Endothelial cell of umbilical vein (primary cell): ENCODE measurements around the gene TRAPPC3L. TPM values are rescaled to one million over a fixed set of nuclear protein-coding genes. Genes with fewer than 3 reads are reported as not detected.

ENCODE experiments used
- BruUV-seq: library from RNA; stranded (reverse); fragments of 400-500 nt; replicated peaks from 2 replicates; lab custom pipeline; 2021; lab: Mats Ljungman, UMichigan
- CTCF ChIA-PET: fragments of 300-600, 350-600 bp; sonication (Branson Sonifier 250); formaldehyde crosslinking; loops from one replicate; lab custom pipeline; 2021; ENCODE audit warnings: antibody characterized with exemption, inconsistent platforms; lab: Charles Lee
- POLR2A ChIA-PET: fragments of 300-600, 350-600 bp; sonication (Branson Sonifier 250); formaldehyde crosslinking; loops from one replicate; lab custom pipeline; 2021; ENCODE audit warnings: antibody characterized with exemption, inconsistent platforms; lab: Charles Lee
- DNase-seq: peaks from one replicate; pipeline ENCODE4 v3.0.0-alpha.2; 2011; ENCODE audit warnings: low read depth, low spot score
- FAIRE-seq: peaks from 2 replicates; lab custom pipeline; 2011; peaks lifted over from hg19 to GRCh38; lab: Jason Lieb, UNC
- H2AFZ ChIP-seq: 2 replicates; pipeline ENCODE4 v1.6.0; 2012; ENCODE audit warnings: low read depth, low read length, control low read depth, inconsistent platforms
- H3K27ac ChIP-seq: 2 replicates; pipeline ENCODE4 v1.5.1; 2011; ENCODE audit warnings: low read depth, mild to moderate bottlenecking, control low read depth, low read length, moderate library complexity; ENCODE audit not compliant: insufficient read depth
- H3K27me3 ChIP-seq, 2 experiments: 2 replicates each; pipeline versions ENCODE4 v1.6.0 to v1.6.1; 2011; ENCODE audit warnings: low read length in 2 of 2, mixed read lengths in 1 of 2; ENCODE audit not compliant: control insufficient read depth in 2 of 2, insufficient read depth in 2 of 2
- H3K36me3 ChIP-seq, 2 experiments: 2 replicates in 1 of 2; 3 replicates in 1 of 2; pipeline ENCODE4 v1.5.1; 2011; ENCODE audit warnings: low read length in 2 of 2, mild to moderate bottlenecking in 1 of 2, moderate library complexity in 1 of 2; ENCODE audit not compliant: control insufficient read depth in 2 of 2, insufficient read depth in 2 of 2; ENCODE audit errors: extremely low read depth in 1 of 2
- H3K4me1 ChIP-seq: 3 replicates; pipeline ENCODE4 v1.5.1; 2011; ENCODE audit warnings: mild to moderate bottlenecking, low read length; ENCODE audit not compliant: control insufficient read depth, insufficient read depth; ENCODE audit errors: extremely low read depth
- H3K4me2 ChIP-seq: 2 replicates; pipeline ENCODE4 v1.6.1; 2011; ENCODE audit warnings: low read length, control low read depth, mixed read lengths; ENCODE audit not compliant: insufficient read depth
- H3K4me3 ChIP-seq, 3 experiments: fragments of 200-600 bp in 1 of 3; sonication (generic), shearing (Covaris generic) in 1 of 3; replicated peaks in 1 of 3; 2 replicates each; pipeline ENCODE4 v1.5.1; 2011 to 2016; ENCODE audit warnings: control low read depth in 3 of 3, low read length in 3 of 3, mild to moderate bottlenecking in 2 of 3, inconsistent platforms in 1 of 3, low read depth in 1 of 3, moderate library complexity in 1 of 3; ENCODE audit not compliant: insufficient read depth in 1 of 3
- H3K79me2 ChIP-seq: 2 replicates; pipeline ENCODE4 v1.6.0; 2012; ENCODE audit warnings: low read length, inconsistent platforms; ENCODE audit not compliant: control insufficient read depth, insufficient read depth
- H3K9ac ChIP-seq: replicated peaks from 2 replicates; pipeline ENCODE3; 2011; ENCODE audit warnings: low read length, control low read depth; ENCODE audit not compliant: insufficient read depth; ENCODE audit errors: extremely low read depth
- H3K9me1 ChIP-seq: replicated peaks from 3 replicates; pipeline ENCODE4 v1.6.0; 2011; ENCODE audit warnings: mild to moderate bottlenecking, low read length; ENCODE audit not compliant: control insufficient read depth, insufficient read depth; ENCODE audit errors: extremely low read depth
- H3K9me3 ChIP-seq: replicated peaks from 2 replicates; pipeline ENCODE4 v1.5.1; 2012; ENCODE audit warnings: low read length, inconsistent platforms; ENCODE audit not compliant: control insufficient read depth, insufficient read depth
- H4K20me1 ChIP-seq: replicated peaks from 2 replicates; pipeline ENCODE3; 2011; ENCODE audit warnings: mild to moderate bottlenecking, low read length; ENCODE audit not compliant: control insufficient read depth, insufficient read depth; ENCODE audit errors: extremely low read depth
- CTCF ChIP-seq, 2 donors: IDR thresholded peaks; 1 replicate in 1 of 2; 2 replicates in 1 of 2; pipeline ENCODE4 v1.5.1; 2011; ENCODE audit warnings: low read length in 2 of 2, mild to moderate bottlenecking in 2 of 2, moderate library complexity in 2 of 2, control low read depth in 1 of 2, inconsistent platforms in 1 of 2, low read depth in 1 of 2; ENCODE audit not compliant: insufficient read depth in 1 of 2; ENCODE audit errors: extremely low read depth in 1 of 2
- EZH2 ChIP-seq: IDR thresholded peaks from 2 replicates; pipeline ENCODE4 v1.6.1; 2012; ENCODE audit warnings: borderline replicate concordance, low read depth, mild to moderate bottlenecking, moderate library complexity, low read length, inconsistent platforms; ENCODE audit not compliant: severe bottlenecking
- FOS ChIP-seq: IDR thresholded peaks from 2 replicates; pipeline ENCODE4 v1.6.1; 2011; ENCODE audit warnings: mild to moderate bottlenecking, low read length, moderate library complexity, borderline replicate concordance; ENCODE audit not compliant: insufficient read depth
- GATA2 ChIP-seq: IDR thresholded peaks from 2 replicates; pipeline ENCODE4 v1.7.0; 2011; ENCODE audit warnings: low read depth, mild to moderate bottlenecking, moderate library complexity, mixed read lengths, low read length; ENCODE audit not compliant: insufficient read length, insufficient read depth
- JUN ChIP-seq: IDR thresholded peaks from 2 replicates; pipeline ENCODE4 v1.6.1; 2011; ENCODE audit warnings: borderline replicate concordance, low read depth; ENCODE audit not compliant: insufficient read length, insufficient read depth
- MAX ChIP-seq: IDR thresholded peaks from 2 replicates; pipeline ENCODE4 v1.6.1; 2011; ENCODE audit not compliant: insufficient read depth, insufficient read length
- MYC ChIP-seq: IDR thresholded peaks from one replicate; pipeline ENCODE4 v1.6.1; 2011; ENCODE audit warnings: mild to moderate bottlenecking, low read depth, low read length
- POLR2A ChIP-seq: IDR thresholded peaks from 2 replicates; pipeline ENCODE4 v1.6.1; 2012; ENCODE audit warnings: low read depth, mild to moderate bottlenecking, control low read depth, low read length
- POLR2AphosphoS5 ChIP-seq: IDR thresholded peaks from 2 replicates; pipeline ENCODE4 v1.6.1; 2012; ENCODE audit warnings: low read depth, mild to moderate bottlenecking, control low read depth, low read length, moderate library complexity; ENCODE audit not compliant: insufficient read depth
- dilution Hi-C: fragments of 300-500 bp; cut with MboI; formaldehyde crosslinking; loops from one replicate; pipeline ENCODE4 v1.15.0; 2019; ENCODE audit warnings: low sequenced_read_pairs; ENCODE audit not compliant: extremely low pct_ligation_motif_present
- intact Hi-C: fragments of 100-400 bp; cut with micrococcal nuclease; formaldehyde crosslinking; loops from one replicate; pipeline ENCODE4 v1.10.0; 2022
- polyA plus RNA-seq, 4 experiments: library from polyadenylated mRNA; depleted of rRNA in 3 of 4; stranded (reverse) in 3 of 4; unstranded in 1 of 4; fragments of >200 nt; gene quantifications; 2 replicates each; pipeline versions ENCODE4 v1.2.1 to v1.2.3, GENCODE V29; 2011 to 2012; ENCODE audit warnings: missing spikeins in 1 of 4
- total RNA-seq: library from RNA; stranded (reverse); gene quantifications from 2 replicates; pipeline ENCODE4 v1.2.3, GENCODE V29; 2021

Gene TRAPPC3L
- total and polyA plus RNA-seq, 2 donors (not counting 3 experiments of a cell fraction or from before 2014, with no cell fraction given), result 0.38 TPM; not detected in 1

- intact Hi-C loops (no loop called here), dilution Hi-C loops (no loop called here)
- FAIRE-seq (no peak), DNase-seq (no peak)
- Histone ChIP-seq H3K27ac (no peak overlapping the region), H3K9me3 (no peaks in the 10 kb centered on the region), H3K9ac (no peak overlapping the region), H3K9me1 (no peaks in the 10 kb centered on the region), H3K36me3 (no peaks in the 10 kb centered on the region), H3K4me1 (no peaks in the 10 kb centered on the region), H3K4me2 (no peak overlapping the region), H2AFZ (no peak overlapping the region), H3K4me3 (no peak overlapping the region), H3K27me3 (no peaks in the 10 kb centered on the region), H4K20me1 (no peaks in the 10 kb centered on the region), H3K79me2 (no peaks in the 10 kb centered on the region)
- ChIA-PET POLR2A (no interaction called here), CTCF (no interaction called here)
- TF ChIP-seq POLR2A (no peak), MYC (no peak), CTCF (IDR thresholded peaks at IDR 0.05; ENCODE audit: extremely low read depth in 1 of 2, insufficient read depth in 1 of 2, low read depth in 1 of 2, low read length in 2 of 2) (no peak), FOS (no peak), JUN (no peak), POLR2AphosphoS5 (no peak), EZH2 (no peak), GATA2 (no peak), MAX (no peak)
- BruUV-seq, result no TSS peak
These were observed 69.3 kb downstream of the TRAPPC3L start for GRCh38 chr6:116476002-116476678.
